Cardiac muscle cell (in vitro differentiated cells and primary cell): Measurements from ENCODE around the gene PIBF1. TPM values are rescaled to one million over a fixed set of nuclear protein-coding genes. Genes with fewer than 3 reads are reported as not detected.

Experiments
- DNase-seq, 2 donors: peaks; one replicate each; pipeline versions ENCODE4 v3.0.0 to v3.0.0-alpha.2; 2010 to 2017; ENCODE audit warnings: low read depth in 1 of 2, low spot score in 1 of 2
- H3K27ac ChIP-seq: fragments of 200-600 bp; sonication (generic); 2 replicates; pipeline ENCODE4 v1.5.1; 2016
- H3K27me3 ChIP-seq: fragments of 200-600 bp; sonication (generic); 2 replicates; pipeline ENCODE4 v1.6.0; 2016; ENCODE audit warnings: control low read depth
- H3K36me3 ChIP-seq: fragments of 200-600 bp; sonication (generic); 2 replicates; pipeline ENCODE4 v1.5.1; 2016; ENCODE audit warnings: control low read depth
- H3K4me1 ChIP-seq: fragments of 200-600 bp; sonication (generic); 2 replicates; pipeline ENCODE4 v1.8.1; 2017; ENCODE audit warnings: low read depth, mild to moderate bottlenecking, mixed run types
- H3K4me3 ChIP-seq: fragments of 200-600 bp; sonication (generic); 2 replicates; pipeline ENCODE4 v1.5.1; 2016; ENCODE audit warnings: mild to moderate bottlenecking
- H3K9me3 ChIP-seq: fragments of 200-600 bp; sonication (generic); 2 replicates; pipeline ENCODE4 v1.5.1; 2017; ENCODE audit warnings: low read depth, mild to moderate bottlenecking, control low read depth
- polyA plus RNA-seq: library from polyadenylated mRNA; unstranded; fragments of >200 nt; fragmentation: Nextera tagmentation; extraction: Ambion mirVana; gene quantifications from 2 replicates; pipeline ENCODE4 v1.2.1, GENCODE V29; 2016
- total RNA-seq: library from RNA; depleted of rRNA; stranded (reverse); fragments of >200 nt; gene quantifications from 2 replicates; pipeline ENCODE4 v1.2.3, GENCODE V29; 2016
- TF ChIP-seq, protein P1 (sequence below): IDR thresholded peaks from 2 replicates; pipeline ENCODE4 v1.5.1; 2012; ENCODE audit warnings: low read depth, mild to moderate bottlenecking, low read length

Gene PIBF1
- total and polyA plus RNA-seq, 2 experiments from 2014 or later, result 16.4 to 19.2 TPM

DNA sequence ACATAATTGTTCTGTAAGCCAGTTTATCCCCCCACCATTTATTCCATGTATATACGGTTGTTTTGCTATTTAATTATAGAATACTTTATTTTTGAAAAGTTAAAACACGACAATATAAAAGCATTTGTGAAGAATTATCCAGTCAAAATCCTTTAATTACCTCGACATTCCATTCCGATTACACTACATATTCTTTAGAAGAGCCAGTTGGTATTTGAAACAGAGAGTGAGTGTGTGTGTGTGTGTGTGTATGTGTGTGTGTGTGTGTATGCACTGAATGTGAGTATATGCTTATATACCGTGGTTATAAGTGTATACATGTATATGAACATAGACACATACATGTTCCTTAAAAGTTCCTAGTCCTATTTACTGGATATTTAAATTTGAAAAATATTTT, 189.0 kb downstream of the PIBF1 start:
- H3K27me3 ChIP-seq, result no peaks in the 10 kb centered on the region
- no peak overlapping the region for H3K4me3 ChIP-seq
- no peak for DNase-seq
- H3K27ac ChIP-seq, result no peak overlapping the region
- H3K36me3 ChIP-seq, result peaks cover 3% of the 10 kb centered on the region
- H3K9me3 ChIP-seq, result no peaks in the 10 kb centered on the region
- no peaks in the 10 kb centered on the region for H3K4me1 ChIP-seq
- TF ChIP-seq, protein P1, sequence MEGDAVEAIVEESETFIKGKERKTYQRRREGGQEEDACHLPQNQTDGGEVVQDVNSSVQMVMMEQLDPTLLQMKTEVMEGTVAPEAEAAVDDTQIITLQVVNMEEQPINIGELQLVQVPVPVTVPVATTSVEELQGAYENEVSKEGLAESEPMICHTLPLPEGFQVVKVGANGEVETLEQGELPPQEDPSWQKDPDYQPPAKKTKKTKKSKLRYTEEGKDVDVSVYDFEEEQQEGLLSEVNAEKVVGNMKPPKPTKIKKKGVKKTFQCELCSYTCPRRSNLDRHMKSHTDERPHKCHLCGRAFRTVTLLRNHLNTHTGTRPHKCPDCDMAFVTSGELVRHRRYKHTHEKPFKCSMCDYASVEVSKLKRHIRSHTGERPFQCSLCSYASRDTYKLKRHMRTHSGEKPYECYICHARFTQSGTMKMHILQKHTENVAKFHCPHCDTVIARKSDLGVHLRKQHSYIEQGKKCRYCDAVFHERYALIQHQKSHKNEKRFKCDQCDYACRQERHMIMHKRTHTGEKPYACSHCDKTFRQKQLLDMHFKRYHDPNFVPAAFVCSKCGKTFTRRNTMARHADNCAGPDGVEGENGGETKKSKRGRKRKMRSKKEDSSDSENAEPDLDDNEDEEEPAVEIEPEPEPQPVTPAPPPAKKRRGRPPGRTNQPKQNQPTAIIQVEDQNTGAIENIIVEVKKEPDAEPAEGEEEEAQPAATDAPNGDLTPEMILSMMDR, result no peak

GRCh38 chr13:72973234-72973633, 191.3 kb downstream of the PIBF1 start:
- TF ChIP-seq, protein P1, result no peak
- Histone ChIP-seq H3K4me1 (no peaks in the 10 kb centered on the region), H3K36me3 (peaks cover 3% of the 10 kb centered on the region), H3K4me3 (no peak overlapping the region), H3K27me3 (no peaks in the 10 kb centered on the region), H3K27ac (no peak overlapping the region), H3K9me3 (no peaks in the 10 kb centered on the region)
- no peak for DNase-seq

GRCh38 chr13:72983085-72983768, 201.3 kb downstream of the PIBF1 start:
- no peaks in the 10 kb centered on the region for H3K9me3 ChIP-seq
- H3K27me3 ChIP-seq, result no peaks in the 10 kb centered on the region
- no peaks in the 10 kb centered on the region for H3K36me3 ChIP-seq
- TF ChIP-seq, protein P1, result no peak
- DNase-seq, result peak in 1 of 2 donors; percentile 72
- no peak overlapping the region for H3K4me3 ChIP-seq
- no peaks in the 10 kb centered on the region for H3K4me1 ChIP-seq
- no peak overlapping the region for H3K27ac ChIP-seq

DNA sequence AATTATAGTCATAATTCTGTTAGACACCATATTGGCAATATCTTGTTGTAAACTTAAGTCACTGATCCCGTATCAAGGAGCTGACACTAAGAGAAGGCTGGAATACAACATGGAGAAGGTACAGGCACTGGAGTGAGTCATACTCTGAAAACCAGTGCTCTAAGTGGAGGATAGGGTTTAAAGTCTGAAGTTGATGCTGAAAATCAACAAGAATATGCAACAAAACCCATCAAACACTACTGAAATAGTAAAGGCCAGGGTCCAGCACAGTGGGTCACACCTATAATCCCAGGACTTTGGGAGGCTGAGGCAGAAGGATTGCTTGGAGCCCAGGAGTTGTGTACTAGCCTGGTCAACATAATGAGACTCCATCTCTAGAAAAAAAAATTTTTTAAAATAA, 203.7 kb downstream of the PIBF1 start:
- DNase-seq, result no peak
- TF ChIP-seq, protein P1, result no peak
- H3K4me1 ChIP-seq, result no peaks in the 10 kb centered on the region
- no peaks in the 10 kb centered on the region for H3K36me3 ChIP-seq
- no peak overlapping the region for H3K4me3 ChIP-seq
- no peak overlapping the region for H3K27ac ChIP-seq
- no peaks in the 10 kb centered on the region for H3K27me3 ChIP-seq
- H3K9me3 ChIP-seq, result no peaks in the 10 kb centered on the region

- TF ChIP-seq, protein P1, result no peak
- Histone ChIP-seq H3K4me3 (no peak overlapping the region), H3K4me1 (no peaks in the 10 kb centered on the region), H3K9me3 (no peaks in the 10 kb centered on the region), H3K27ac (no peak overlapping the region), H3K27me3 (no peaks in the 10 kb centered on the region), H3K36me3 (no peaks in the 10 kb centered on the region)
- DNase-seq, result no peak
Measured at GRCh38 chr13:72986197-72986596, 204.3 kb downstream of the PIBF1 start.
